ENCODE measurements around the gene PSME4. TPM values are rescaled to one million over a fixed set of nuclear protein-coding genes. Genes with fewer than 3 reads are reported as not detected.

Gene PSME4
- total and polyA plus RNA-seq, 2 donors (not counting 1 experiment from before 2014, with no cell fraction given): 34.5 to 61.9 TPM

DNA sequence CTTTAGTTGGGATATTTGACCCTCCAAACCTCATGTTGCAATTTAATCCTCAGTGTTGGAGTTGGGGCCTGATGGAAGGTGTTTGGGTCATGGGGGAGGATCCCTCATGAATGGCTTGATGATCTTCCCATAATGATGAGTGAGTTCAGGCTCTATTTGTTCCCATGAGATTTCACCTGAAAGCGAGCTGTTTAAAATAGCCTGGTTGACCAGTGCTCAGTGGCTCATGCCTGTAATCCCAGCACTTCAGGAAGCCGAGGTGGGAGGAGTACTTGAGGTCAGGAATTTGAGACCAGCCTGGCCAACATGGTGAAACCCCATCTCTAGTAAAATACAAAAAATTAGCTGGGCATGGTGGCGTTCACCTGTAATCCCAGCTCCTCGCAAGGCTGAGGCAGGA, 14.9 kb upstream of the PSME4 start:
- H3K79me2 ChIP-seq (ENCODE audit: control insufficient read depth, insufficient read depth, low read length): peaks cover 21% of the 10 kb centered on the region
- no peaks in the 10 kb centered on the region for H3K27me3 Mint-ChIP-seq
- H2AFZ ChIP-seq (ENCODE audit: insufficient read depth, low read depth, low read length, poor library complexity, severe bottlenecking): no peak overlapping the region
- peaks cover 1 to 7% (median 5%) of the 10 kb centered on the region in 3 donors for H3K9me3 ChIP-seq (ENCODE audit: control extremely low read depth in 1 of 3, control insufficient read depth in 2 of 3, insufficient read depth in 1 of 3, low read length in 2 of 3)
- no peak overlapping the region for H3K4me3 Mint-ChIP-seq
- H3K9me3 Mint-ChIP-seq (ENCODE audit: insufficient read depth): no peaks in the 10 kb centered on the region
- H4K20me1 ChIP-seq (ENCODE audit: control insufficient read depth, insufficient read depth, low read length, poor library complexity, severe bottlenecking): no peaks in the 10 kb centered on the region
- WGBS (ENCODE audit: insufficient coverage): 91% methylated on average over 4 of the region's 4 CpGs
- peaks cover 23% of the 10 kb centered on the region for H3K4me1 Mint-ChIP-seq
- H3K4me3 ChIP-seq (ENCODE audit: control extremely low read depth in 1 of 5, extremely low read depth in 1 of 5, insufficient read depth in 1 of 5, low read depth in 2 of 5, low read length in 4 of 5): no peak overlapping the region
- intact Hi-C loops (cut with micrococcal nuclease): no loop called here
- ChIA-PET CTCF (no interaction called here), POLR2A (no interaction called here)
- H3K27ac Mint-ChIP-seq: no peak overlapping the region
- H3K4me1 ChIP-seq (ENCODE audit: control insufficient read depth in 2 of 2, insufficient read depth in 2 of 2, low read length in 2 of 2): peaks cover 6 to 10% of the 10 kb centered on the region in 2 donors
- no peak overlapping the region for H3K4me2 ChIP-seq (replicated peaks; ENCODE audit: low read depth, low read length, poor library complexity, severe bottlenecking)
- DNase-seq (no peak), ATAC-seq (ENCODE audit: low read depth) (no peak)
- no peaks in the 10 kb centered on the region for H3K27me3 ChIP-seq (replicated peaks in 1 of 4; ENCODE audit: control extremely low read depth in 1 of 4, control insufficient read depth in 3 of 4, insufficient read depth in 4 of 4, low read length in 3 of 4)
- TF ChIP-seq, protein P1, sequence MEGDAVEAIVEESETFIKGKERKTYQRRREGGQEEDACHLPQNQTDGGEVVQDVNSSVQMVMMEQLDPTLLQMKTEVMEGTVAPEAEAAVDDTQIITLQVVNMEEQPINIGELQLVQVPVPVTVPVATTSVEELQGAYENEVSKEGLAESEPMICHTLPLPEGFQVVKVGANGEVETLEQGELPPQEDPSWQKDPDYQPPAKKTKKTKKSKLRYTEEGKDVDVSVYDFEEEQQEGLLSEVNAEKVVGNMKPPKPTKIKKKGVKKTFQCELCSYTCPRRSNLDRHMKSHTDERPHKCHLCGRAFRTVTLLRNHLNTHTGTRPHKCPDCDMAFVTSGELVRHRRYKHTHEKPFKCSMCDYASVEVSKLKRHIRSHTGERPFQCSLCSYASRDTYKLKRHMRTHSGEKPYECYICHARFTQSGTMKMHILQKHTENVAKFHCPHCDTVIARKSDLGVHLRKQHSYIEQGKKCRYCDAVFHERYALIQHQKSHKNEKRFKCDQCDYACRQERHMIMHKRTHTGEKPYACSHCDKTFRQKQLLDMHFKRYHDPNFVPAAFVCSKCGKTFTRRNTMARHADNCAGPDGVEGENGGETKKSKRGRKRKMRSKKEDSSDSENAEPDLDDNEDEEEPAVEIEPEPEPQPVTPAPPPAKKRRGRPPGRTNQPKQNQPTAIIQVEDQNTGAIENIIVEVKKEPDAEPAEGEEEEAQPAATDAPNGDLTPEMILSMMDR (IDR thresholded peaks at IDR 0.05): no peak
- TF ChIP-seq EZH2 (IDR thresholded peaks at IDR 0.05; ENCODE audit: borderline replicate concordance, insufficient read depth, low read depth, low read length, poor library complexity, severe bottlenecking): no peak
- no peak overlapping the region for H3K27ac ChIP-seq (ENCODE audit: low read length in 2 of 2)
- H3K9ac ChIP-seq (ENCODE audit: low read length): no peak overlapping the region
- H3K36me3 ChIP-seq (replicated peaks in 1 of 2; ENCODE audit: control extremely low read depth in 1 of 2, control insufficient read depth in 1 of 2, extremely low read depth in 1 of 2, insufficient read depth in 2 of 2, low read length in 1 of 2): peaks cover 0 to 14% of the 10 kb centered on the region in 2 experiments

DNA sequence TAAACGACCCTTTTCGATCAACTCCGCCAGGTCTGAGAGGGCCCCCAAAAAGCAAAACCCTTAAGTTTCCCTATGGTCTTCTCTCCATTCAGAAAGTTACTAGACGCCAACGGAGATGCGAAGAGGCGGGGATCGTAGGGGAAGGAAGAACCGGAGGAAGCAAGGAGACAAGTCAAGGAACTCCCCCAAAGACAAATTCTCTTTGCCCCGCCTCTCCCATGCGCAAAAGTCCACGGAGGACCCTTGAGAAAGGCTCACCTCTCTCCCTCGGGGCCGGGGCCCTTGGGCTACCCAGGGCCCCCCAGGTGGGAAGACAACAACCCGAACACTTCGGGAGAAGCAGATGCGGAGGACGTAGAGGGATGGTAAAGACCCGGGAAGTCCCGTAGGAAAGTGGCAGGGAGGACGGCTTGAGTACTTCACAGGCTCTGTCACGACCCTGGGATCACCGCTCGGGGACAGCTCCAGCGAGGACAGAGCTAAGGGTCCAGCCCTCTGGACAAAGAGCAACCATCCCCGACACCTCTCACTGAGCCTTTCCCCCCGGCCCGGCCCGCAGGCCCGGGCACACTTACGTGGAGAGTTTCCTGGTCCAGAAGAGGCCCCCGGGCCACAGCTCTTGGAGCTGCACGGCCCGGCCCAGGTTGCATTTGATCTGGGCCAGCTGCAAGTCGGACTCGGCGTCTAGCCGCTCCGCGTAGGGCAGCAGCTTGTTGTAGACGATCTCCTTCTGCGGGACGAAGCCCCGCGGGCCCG, 647 bp downstream of the PSME4 start:
- Histone ChIP-seq H3K27me3 (replicated peaks in 1 of 4; ENCODE audit: control extremely low read depth in 1 of 4, control insufficient read depth in 3 of 4, insufficient read depth in 4 of 4, low read length in 3 of 4) (no peaks in the 10 kb centered on the region), H3K4me3 (ENCODE audit: control extremely low read depth in 1 of 5, extremely low read depth in 1 of 5, insufficient read depth in 1 of 5, low read depth in 2 of 5, low read length in 4 of 5) (peak overlapping the region; percentile 71 to 98 (median 95)), H3K4me1 (ENCODE audit: control insufficient read depth in 2 of 2, insufficient read depth in 2 of 2, low read length in 2 of 2) (peaks cover 33 to 35% of the 10 kb centered on the region in 2 donors), H3K4me2 (replicated peaks; ENCODE audit: low read depth, low read length, poor library complexity, severe bottlenecking) (peak overlapping the region; percentile 77), H4K20me1 (ENCODE audit: control insufficient read depth, insufficient read depth, low read length, poor library complexity, severe bottlenecking) (peaks cover 5% of the 10 kb centered on the region), H3K27ac (ENCODE audit: low read length in 2 of 2) (peak overlapping the region; percentile 68 to 89), H3K79me2 (ENCODE audit: control insufficient read depth, insufficient read depth, low read length) (peaks cover 76% of the 10 kb centered on the region), H3K9ac (ENCODE audit: low read length) (peak overlapping the region; percentile 92), H3K36me3 (replicated peaks in 1 of 2; ENCODE audit: control extremely low read depth in 1 of 2, control insufficient read depth in 1 of 2, extremely low read depth in 1 of 2, insufficient read depth in 2 of 2, low read length in 1 of 2) (peaks cover 0 to 9% of the 10 kb centered on the region in 2 experiments), H2AFZ (ENCODE audit: insufficient read depth, low read depth, low read length, poor library complexity, severe bottlenecking) (peak overlapping the region; percentile 82), H3K9me3 (ENCODE audit: control extremely low read depth in 1 of 3, control insufficient read depth in 2 of 3, insufficient read depth in 1 of 3, low read length in 2 of 3) (no peaks in the 10 kb centered on the region)
- TF ChIP-seq EZH2 (IDR thresholded peaks at IDR 0.05; ENCODE audit: borderline replicate concordance, insufficient read depth, low read depth, low read length, poor library complexity, severe bottlenecking): no peak
- TF ChIP-seq, protein P1 (IDR thresholded peaks at IDR 0.05): no peak
- Mint-ChIP-seq H3K27ac (peak overlapping the region; percentile 91), H3K27me3 (no peaks in the 10 kb centered on the region), H3K9me3 (ENCODE audit: insufficient read depth) (no peaks in the 10 kb centered on the region), H3K4me3 (peak overlapping the region; percentile 94), H3K4me1 (peaks cover 52% of the 10 kb centered on the region)
- intact Hi-C loops (cut with micrococcal nuclease): loop anchor here (2.0 to 10.0 kb wide), 5 partner anchors 25 to 1545 kb away; partner anchors contain the start of genes ASB3, CFAP36, CHAC2 and ERLEC1
- DNase-seq: peak; percentile 54
- WGBS (ENCODE audit: insufficient coverage): under 1% methylated on average over 37 of the region's 46 CpGs
- ChIA-PET CTCF (interaction anchor here (0.6 to 2.5 kb wide), 2 partner anchors 25 to 137 kb away, joined by 3 to 11 read pairs; no protein-coding TSS in a partner anchor), POLR2A (interaction anchor here (0.6 to 1.6 kb wide), 6 partner anchors 17 to 1078 kb away, joined by 3 to 7 read pairs (median 3); partner anchors contain the start of gene ACYP2)
- ATAC-seq (ENCODE audit: low read depth): peak; percentile 34
